ENCODE results near the gene ATP5MK.
"Not testable (repeated sequence)": the region's sequence is repeated elsewhere in the genome, so short reads cannot be mapped to it uniquely, and the experiment has no call there.

ATP5MK gene, protein sequence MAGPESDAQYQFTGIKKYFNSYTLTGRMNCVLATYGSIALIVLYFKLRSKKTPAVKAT

DNA sequence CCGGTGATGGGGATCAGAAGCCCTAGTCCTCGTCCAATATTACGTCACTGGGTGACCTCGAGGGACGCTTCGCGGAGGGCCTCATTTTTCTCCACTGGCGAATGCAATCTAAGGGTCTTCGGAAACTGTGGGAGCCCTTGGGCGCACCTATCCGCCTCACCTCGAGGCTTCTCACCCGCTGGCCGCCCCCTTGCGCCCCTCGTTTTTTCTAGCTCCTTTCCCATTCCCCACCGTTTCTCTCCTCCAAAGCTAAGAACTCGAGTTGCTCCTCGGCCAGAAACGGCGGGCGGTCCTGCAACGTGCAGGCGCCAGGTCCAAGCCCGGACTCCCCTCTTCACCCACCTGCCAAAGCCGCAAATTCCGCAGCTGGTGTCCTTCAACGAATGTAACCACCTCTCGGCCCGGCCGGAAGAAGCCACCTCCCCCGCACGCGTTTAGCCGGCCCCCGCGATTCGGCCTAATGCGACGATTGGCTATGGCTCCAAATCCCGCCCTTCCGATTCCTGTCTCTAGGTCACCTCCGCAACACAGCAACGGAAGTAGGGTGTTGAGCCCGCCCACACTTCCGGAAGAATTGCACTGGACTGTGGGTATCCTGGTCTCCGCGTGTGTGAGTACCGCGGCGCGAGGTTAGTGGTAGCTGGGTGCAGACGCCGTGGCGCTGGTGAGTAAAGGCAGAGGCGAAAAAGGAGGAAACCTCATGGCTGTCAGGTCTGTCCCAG, at the start of gene ATP5MK, which contains the start of gene PDCD11:
ATP5MK (minus strand) TSS at position 409 of the 722 bp plus-strand sequence. CDS start 4,018 bp downstream, outside the sequence.
PDCD11 (plus strand) TSS at position 560 of the 722 bp plus-strand sequence. CDS start 1,801 bp downstream, outside the sequence.
- FAIRE-seq: peak; percentile 98

GRCh38 chr10:103445366-103445765, 49.1 kb upstream of the ATP5MK start:
- no peak for FAIRE-seq

GRCh38 chr10:103444478-103444877, 48.2 kb upstream of the ATP5MK start:
- no peak for FAIRE-seq

GRCh38 chr10:103443475-103444185, 47.4 kb upstream of the ATP5MK start:
- no peak for FAIRE-seq

- FAIRE-seq: no peak
These were observed 45.8 kb upstream of the ATP5MK start for GRCh38 chr10:103442031-103442461.

- no peak for FAIRE-seq
These were observed 45.3 kb upstream of the ATP5MK start for GRCh38 chr10:103441611-103442010.

- FAIRE-seq: no peak
These were observed 44.9 kb upstream of the ATP5MK start for GRCh38 chr10:103441206-103441605.

GRCh38 chr10:103440416-103440815, 44.1 kb upstream of the ATP5MK start:
- FAIRE-seq: no peak

GRCh38 chr10:103439776-103440175, 43.5 kb upstream of the ATP5MK start:
- FAIRE-seq: no peak

- FAIRE-seq: no peak
These were observed 37.6 kb upstream of the ATP5MK start for GRCh38 chr10:103433858-103434257.

GRCh38 chr10:103431902-103432301, 35.6 kb upstream of the ATP5MK start:
- no peak for FAIRE-seq

GRCh38 chr10:103429647-103430046, 33.4 kb upstream of the ATP5MK start:
- no peak for FAIRE-seq

GRCh38 chr10:103428989-103429643, 32.8 kb upstream of the ATP5MK start:
- FAIRE-seq: no peak

- FAIRE-seq: no peak
These were observed 31.6 kb upstream of the ATP5MK start for GRCh38 chr10:103427866-103428265.

- FAIRE-seq: no peak
These were observed 27.5 kb upstream of the ATP5MK start for GRCh38 chr10:103423748-103424147.

- FAIRE-seq: no peak
These were observed 22.8 kb upstream of the ATP5MK start for GRCh38 chr10:103419101-103419500.

DNA sequence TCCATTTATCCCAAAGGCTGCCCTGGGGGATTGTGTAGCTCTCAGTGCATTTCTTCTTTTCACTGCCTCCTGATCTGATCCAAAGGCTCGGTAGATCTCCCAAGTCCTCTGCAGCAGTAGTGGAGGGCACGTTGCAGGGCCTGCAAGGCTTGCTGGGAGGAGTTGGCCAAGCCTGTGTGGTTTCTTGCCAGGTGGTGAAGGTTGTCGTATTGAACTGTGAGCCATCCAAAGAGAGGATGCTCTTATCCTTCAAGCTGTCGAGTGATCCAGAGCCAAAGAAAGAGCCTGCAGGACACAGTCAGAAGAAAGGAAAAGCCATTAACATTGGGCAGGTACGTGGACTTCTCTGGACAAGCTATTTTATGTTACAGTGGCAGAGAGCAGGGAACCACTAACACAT, 21.3 kb upstream of the ATP5MK start:
- FAIRE-seq: no peak

DNA sequence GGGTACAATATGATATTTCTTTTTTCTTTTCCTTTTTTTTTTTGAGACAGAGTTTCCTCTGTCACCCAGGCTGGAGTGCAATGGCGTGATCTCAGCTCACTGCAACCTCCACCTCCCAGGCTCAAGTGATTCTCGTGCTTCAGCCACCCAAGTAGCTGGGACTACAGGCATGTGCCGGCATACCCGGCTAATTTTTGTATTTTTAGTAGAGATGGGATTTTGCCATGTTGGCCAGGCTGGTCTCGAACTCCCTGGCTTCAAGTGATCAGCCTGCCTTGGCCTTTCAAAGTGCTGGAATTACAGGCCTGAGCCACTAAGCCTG, 20.8 kb upstream of the ATP5MK start:
- FAIRE-seq: not testable (repeated sequence)

DNA sequence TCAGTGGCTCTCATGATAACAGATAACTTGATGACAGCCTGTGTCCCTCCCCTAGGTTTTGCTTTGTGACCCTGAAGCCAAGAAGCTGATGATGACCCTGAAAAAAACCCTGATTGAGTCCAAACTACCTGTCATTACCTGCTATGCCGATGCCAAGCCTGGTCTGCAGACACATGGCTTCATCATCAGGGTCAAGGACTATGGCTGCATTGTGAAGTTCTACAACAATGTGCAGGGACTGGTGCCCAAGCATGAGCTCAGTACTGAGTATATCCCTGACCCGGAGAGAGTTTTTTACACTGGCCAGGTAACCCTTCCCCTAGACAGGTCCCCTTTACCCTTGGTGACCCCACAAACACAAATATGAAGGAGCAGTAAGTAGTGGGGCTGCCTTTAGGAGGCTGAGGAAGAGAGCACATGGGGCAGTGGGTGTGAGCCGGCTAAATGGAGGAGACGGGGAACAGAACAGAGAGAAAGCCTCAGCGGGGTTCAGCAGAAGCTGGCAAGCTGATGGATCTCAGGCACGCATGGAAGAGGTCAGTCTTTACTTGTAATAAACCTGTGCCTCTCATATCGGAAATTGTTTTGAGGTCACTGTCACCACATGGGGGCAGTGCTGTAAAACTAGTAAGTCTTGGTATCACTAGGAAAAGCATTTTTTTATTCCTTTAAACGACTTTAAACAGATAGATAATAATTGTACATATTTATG, 20.3 kb upstream of the ATP5MK start:
- FAIRE-seq: peak; percentile 82

DNA sequence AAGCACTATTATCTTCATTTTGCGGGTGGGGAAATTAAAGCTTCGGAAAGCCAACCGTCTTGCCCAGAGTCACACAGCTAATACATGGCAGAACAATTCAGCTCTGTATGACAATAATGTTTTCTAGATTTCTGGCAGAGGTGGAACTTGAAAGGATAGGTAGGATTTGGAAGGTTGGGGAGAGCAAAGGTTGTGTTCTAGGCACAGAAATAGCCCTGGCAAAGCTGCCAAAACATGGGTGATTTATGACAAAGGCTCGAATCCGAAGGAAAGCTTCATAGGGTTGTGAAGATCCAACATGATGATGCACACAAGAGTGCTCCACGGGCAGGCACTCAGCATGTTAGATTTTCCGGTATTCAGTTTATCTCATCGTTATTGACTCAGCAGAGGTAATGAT, 19.3 kb upstream of the ATP5MK start:
- no peak for FAIRE-seq

GRCh38 chr10:103413564-103413963, 17.3 kb upstream of the ATP5MK start:
- FAIRE-seq: no peak

DNA sequence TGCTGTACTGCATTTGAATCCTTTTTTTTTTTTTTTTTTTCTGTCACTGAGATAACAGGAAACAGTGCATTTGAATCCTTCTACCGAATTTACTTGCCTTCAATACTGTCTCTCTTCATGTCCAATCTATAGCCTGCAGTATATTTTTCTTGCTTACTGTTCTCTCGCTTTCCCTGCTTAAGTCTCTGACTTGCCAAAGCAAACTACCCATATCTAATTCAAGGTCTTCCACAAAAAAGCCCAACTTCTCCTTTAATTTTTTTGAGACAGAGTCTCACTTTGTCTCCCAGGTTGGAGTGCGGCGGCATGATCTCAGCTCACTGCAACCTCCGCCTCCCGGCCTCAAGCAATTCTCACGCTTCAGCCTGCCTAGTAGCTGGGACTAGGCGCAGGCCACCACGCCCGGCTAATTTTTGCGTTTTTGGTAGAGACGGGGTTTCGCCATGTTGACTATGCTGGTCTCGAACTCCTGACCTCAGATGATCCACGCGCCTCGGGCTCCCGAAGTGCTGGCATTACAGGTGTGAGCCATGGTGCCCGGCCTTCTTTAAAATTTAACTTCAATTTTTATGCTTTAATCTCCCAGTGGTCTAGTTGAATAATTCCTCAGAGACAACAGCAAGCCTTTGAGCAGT, 1.0 kb upstream of the ATP5MK start:
- no peak for FAIRE-seq

DNA sequence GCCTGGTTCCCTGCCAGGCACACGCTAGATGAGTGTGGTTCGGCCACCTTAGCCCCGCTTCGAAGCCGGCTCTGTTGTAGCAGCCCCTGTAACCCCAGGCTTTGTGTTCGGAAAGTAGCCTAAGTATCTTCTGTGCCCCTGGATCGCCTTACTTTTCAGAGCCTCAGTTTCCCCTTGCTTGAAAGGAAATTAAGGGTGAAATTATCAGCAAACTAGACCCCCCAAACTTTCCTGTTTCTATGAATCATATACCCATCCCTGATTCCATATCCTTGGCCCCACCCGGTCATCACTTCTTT, 463 bp upstream of the ATP5MK start:
- no peak for FAIRE-seq
